ENCODE measurements around the gene USP10.

USP10 gene

DNA sequence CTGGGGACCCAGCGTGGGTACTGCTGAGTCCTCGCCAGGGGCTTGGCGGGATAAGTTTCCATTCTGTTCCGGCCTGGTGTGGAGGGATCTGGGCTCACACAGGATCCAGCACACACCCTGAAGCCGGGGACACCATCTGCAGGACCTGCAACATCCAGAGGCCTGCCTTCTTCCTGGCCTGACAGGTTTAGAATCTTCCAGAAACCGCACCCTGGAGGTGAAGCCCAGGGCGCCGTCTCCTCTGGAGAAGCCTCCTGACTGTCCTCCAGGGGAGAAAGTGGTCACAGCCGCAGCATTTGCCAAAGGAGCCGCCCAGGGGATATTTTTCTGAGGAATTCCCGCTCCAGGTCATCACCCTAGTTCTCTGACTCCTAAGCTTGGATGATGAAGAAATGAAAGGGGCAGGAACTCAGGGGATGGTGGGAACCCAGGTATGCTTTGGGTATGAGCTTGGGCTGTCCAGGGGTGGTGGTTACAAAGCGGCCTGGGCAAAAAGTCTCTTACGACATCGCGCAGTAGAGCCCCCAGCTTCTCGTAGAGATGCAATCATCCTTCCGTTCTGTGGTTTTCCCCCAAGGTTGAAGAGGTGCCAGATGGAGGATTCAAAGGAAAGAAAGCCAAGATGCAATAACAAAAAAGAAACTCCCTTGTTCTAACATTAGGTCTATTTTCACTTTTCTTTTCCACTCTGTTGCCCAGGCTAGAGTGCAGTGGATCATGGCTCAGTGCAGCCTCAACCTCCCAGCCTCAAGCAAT lies 110.9 kb downstream of the USP10 start:
- Histone ChIP-seq H3K36me3 (no peaks in the 10 kb centered on the region), H3K27ac (no peak overlapping the region), H3K9me3 (ENCODE audit: severe bottlenecking) (no peaks in the 10 kb centered on the region), H3K4me3 (ENCODE audit: low read depth, low read length) (no peak overlapping the region), H3K27me3 (ENCODE audit: insufficient read depth, low read depth, severe bottlenecking) (no peaks in the 10 kb centered on the region)
- TF ChIP-seq, protein P1, sequence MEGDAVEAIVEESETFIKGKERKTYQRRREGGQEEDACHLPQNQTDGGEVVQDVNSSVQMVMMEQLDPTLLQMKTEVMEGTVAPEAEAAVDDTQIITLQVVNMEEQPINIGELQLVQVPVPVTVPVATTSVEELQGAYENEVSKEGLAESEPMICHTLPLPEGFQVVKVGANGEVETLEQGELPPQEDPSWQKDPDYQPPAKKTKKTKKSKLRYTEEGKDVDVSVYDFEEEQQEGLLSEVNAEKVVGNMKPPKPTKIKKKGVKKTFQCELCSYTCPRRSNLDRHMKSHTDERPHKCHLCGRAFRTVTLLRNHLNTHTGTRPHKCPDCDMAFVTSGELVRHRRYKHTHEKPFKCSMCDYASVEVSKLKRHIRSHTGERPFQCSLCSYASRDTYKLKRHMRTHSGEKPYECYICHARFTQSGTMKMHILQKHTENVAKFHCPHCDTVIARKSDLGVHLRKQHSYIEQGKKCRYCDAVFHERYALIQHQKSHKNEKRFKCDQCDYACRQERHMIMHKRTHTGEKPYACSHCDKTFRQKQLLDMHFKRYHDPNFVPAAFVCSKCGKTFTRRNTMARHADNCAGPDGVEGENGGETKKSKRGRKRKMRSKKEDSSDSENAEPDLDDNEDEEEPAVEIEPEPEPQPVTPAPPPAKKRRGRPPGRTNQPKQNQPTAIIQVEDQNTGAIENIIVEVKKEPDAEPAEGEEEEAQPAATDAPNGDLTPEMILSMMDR (IDR thresholded peaks at IDR 0.05; ENCODE audit: low read depth, low read length), result no peak
- no peak for DNase-seq

DNA sequence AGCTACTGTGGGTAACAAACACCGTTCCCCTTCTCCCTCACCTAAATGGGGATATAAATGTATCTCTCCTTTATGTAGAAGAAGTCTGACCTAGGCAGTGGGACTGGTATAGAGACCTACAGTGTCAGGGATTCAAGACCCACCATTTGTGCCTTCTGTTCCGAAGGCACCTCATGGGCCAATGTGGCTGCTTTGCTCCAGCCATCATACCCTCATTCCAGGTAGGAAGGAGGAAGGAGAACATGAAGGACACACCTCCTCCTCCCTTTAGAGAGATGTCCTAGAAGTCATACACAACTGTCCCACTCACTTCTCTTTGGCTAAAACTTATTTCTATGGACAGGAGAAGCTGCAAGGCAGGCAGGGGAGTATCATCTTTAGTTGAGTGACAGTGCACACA lies 111.7 kb downstream of the USP10 start:
- no peak overlapping the region for H3K27ac ChIP-seq

DNA sequence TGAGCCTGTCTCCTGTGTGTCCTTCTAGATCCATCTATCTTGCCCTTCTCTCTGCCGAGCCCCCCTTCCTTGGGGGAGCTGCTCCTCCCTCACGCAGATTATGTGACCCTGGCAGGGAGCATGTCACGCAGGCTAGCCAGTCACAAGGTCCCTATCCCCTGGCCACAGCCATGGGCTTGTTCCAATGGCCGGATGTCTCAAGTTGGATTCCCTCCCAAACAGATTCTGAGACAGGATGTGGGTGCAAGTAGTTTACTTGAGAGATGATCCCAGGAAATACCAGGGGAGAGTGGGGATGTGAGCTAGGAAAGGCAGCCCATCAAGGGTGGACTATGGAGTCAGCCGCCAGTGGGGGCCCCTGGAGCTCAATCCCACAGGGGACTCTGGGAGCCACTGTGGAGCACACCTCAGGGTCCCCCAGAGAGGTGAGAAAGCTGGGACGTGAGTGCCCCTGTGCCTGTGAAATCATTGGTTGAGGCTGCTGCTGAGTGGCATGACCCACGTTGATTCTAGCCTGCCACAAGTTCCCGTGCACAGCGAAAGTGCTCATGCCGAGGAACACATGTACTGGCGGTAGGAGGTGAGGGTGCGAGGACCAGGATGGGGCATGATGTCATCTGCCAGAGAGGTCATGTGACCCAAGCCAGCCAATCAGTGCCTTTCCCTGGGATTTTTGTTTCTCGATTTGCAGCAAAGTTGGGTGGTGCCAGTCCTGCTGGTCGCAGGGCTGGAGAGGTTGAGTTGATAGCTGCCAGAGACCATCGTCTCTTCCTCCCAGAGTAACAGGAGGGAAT lies 113.5 kb downstream of the USP10 start:
- TF ChIP-seq, protein P1 (IDR thresholded peaks at IDR 0.05; ENCODE audit: low read depth, low read length), result no peak
- Histone ChIP-seq H3K27me3 (ENCODE audit: insufficient read depth, low read depth, severe bottlenecking) (no peaks in the 10 kb centered on the region), H3K4me3 (ENCODE audit: low read depth, low read length) (no peak overlapping the region), H3K36me3 (no peaks in the 10 kb centered on the region), H3K27ac (no peak overlapping the region), H3K9me3 (ENCODE audit: severe bottlenecking) (no peaks in the 10 kb centered on the region)
- no peak for DNase-seq

More for the DNA sequence above, 111.7 kb downstream of the USP10 start:
- no peaks in the 10 kb centered on the region for H3K36me3 ChIP-seq
- no peaks in the 10 kb centered on the region for H3K27me3 ChIP-seq (ENCODE audit: insufficient read depth, low read depth, severe bottlenecking)
- no peak for DNase-seq
- H3K4me3 ChIP-seq (ENCODE audit: low read depth, low read length), result no peak overlapping the region
- H3K9me3 ChIP-seq (ENCODE audit: severe bottlenecking), result no peaks in the 10 kb centered on the region
- TF ChIP-seq, protein P1 (IDR thresholded peaks at IDR 0.05; ENCODE audit: low read depth, low read length), result no peak

DNA sequence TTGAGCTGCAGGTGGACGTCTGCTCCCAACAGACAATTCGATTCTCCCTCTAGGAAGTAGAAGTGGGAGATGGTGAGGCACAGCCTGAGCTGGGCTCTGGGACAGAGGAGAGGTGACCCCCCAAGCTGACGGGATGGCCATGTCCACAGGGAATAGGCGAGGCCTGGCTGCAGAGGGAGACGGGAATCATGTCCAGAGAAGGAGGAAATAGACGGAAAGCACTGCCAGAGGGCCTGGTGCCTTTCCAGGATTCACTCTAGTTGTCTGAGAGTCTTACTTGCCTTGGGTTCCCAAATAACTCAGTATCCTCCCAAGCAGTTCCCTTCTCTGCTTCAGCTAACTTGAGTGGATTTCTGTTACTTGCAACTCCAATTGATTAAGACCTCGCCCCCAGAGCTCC lies 115.7 kb downstream of the USP10 start:
- Histone ChIP-seq H3K27me3 (ENCODE audit: insufficient read depth, low read depth, severe bottlenecking) (no peaks in the 10 kb centered on the region), H3K27ac (no peak overlapping the region), H3K9me3 (ENCODE audit: severe bottlenecking) (no peaks in the 10 kb centered on the region), H3K4me3 (ENCODE audit: low read depth, low read length) (no peak overlapping the region), H3K36me3 (no peaks in the 10 kb centered on the region)
- TF ChIP-seq, protein P1 (IDR thresholded peaks at IDR 0.05; ENCODE audit: low read depth, low read length), result no peak
- no peak for DNase-seq

DNA sequence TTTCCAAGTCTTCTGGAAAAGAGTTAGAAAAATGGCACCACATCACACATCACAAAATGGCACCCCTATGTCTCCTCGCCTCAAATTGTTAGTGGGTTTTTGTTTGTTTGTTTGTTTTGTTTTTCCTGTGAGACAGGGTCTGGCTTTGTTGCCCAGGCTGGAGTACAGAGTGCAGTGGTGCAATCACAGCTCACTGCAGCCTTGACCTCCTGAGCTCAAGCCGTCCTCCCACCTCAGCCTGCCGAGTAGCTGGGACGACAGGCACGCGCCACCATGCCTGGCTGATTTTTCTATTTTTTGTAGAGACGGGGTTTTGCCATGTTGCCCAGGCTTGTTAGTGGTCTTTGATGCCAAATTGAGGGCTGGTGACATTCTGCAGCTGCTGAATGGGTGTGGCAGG lies 116.2 kb downstream of the USP10 start:
- DNase-seq, result no peak
- Histone ChIP-seq H3K4me3 (ENCODE audit: low read depth, low read length) (no peak overlapping the region), H3K27ac (no peak overlapping the region), H3K9me3 (ENCODE audit: severe bottlenecking) (no peaks in the 10 kb centered on the region), H3K36me3 (no peaks in the 10 kb centered on the region), H3K27me3 (ENCODE audit: insufficient read depth, low read depth, severe bottlenecking) (no peaks in the 10 kb centered on the region)
- TF ChIP-seq, protein P1 (IDR thresholded peaks at IDR 0.05; ENCODE audit: low read depth, low read length), result no peak

Measured in WERI-Rb-1 (cell line).